ENCODE measurements around the gene CCDC27. TPM values are rescaled to one million over a fixed set of nuclear protein-coding genes. Genes with fewer than 3 reads are reported as not detected.

The CCDC27 gene
- total RNA-seq, 1 donor from 2014 or later: not detected

DNA sequence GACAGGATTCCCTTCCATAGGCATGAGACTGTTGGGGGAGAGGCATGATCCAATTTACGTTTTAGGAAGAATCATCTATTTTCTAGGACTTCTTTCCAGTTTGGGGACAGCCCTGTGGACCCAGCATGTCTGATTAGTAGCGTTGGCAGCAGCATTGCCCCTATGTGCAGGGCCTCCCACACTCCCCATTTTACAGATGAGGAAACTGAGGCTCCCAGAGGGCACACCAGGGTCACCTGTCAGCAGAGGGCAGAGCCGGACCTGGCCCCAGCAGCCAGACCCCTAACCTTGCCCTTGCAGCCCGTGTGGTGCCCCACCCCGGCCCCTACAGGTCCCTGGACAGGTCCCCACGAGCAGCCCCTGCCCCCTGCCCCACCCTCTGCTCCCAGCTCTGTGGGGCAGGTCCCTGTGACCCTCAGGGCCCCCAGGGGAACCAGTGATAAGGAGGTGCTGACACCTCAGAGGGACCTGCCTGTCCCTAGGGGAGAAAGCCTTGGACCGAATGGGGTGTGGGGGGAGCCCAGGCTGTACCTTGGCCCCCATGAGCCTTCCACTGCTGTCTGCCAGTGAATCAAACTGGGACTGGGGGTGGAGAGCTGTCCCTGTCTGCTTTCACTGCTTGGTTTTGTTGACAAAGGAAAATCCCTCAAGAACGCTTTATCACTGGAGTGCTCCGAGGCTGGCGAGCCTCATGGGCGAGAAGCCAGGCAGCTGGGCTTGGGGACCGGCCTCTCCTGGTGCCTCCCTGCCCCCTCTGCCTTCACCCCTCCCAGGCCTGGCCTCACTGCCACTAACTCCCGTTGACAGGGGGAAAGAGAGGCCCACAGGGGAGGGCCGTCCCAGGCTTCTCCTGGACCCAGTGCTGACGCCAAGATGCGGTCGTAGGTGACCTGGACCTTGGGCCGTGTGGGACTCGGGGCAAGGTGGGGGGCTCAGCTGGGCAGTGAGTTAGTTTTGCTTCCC is 39.4 kb upstream of the CCDC27 start:
- TF ChIP-seq, protein P1, sequence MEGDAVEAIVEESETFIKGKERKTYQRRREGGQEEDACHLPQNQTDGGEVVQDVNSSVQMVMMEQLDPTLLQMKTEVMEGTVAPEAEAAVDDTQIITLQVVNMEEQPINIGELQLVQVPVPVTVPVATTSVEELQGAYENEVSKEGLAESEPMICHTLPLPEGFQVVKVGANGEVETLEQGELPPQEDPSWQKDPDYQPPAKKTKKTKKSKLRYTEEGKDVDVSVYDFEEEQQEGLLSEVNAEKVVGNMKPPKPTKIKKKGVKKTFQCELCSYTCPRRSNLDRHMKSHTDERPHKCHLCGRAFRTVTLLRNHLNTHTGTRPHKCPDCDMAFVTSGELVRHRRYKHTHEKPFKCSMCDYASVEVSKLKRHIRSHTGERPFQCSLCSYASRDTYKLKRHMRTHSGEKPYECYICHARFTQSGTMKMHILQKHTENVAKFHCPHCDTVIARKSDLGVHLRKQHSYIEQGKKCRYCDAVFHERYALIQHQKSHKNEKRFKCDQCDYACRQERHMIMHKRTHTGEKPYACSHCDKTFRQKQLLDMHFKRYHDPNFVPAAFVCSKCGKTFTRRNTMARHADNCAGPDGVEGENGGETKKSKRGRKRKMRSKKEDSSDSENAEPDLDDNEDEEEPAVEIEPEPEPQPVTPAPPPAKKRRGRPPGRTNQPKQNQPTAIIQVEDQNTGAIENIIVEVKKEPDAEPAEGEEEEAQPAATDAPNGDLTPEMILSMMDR (conservative IDR thresholded peaks at IDR 0.05; ENCODE audit: low read depth, low read length): no peak
- no peak for DNase-seq (ENCODE audit: low read depth)
- no peak overlapping the region for H3K4me3 ChIP-seq (ENCODE audit: low read depth, low read length)

DNA sequence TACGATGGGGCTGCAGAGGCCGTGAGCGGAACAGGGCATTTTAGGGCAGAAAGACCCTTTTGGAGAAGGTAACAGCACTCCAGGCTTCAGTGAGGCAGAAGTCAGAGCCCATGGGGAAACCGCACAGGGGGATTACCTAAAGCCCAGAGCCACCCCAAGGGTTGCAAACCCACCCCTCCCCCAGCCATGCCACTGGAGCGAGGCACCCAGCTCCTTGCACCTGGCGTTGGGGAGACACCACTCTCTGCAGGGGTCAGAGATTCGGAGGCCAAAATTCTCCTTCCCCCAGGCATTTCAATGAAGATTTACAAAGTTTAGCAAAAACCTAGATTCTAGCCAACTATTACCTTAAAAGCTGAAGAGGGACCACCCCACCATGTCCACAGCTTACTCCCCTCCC is 38.4 kb upstream of the CCDC27 start:
- H3K4me3 ChIP-seq (ENCODE audit: low read depth, low read length): no peak overlapping the region
- TF ChIP-seq, protein P1 (conservative IDR thresholded peaks at IDR 0.05; ENCODE audit: low read depth, low read length): no peak
- no peak for DNase-seq (ENCODE audit: low read depth)

DNA sequence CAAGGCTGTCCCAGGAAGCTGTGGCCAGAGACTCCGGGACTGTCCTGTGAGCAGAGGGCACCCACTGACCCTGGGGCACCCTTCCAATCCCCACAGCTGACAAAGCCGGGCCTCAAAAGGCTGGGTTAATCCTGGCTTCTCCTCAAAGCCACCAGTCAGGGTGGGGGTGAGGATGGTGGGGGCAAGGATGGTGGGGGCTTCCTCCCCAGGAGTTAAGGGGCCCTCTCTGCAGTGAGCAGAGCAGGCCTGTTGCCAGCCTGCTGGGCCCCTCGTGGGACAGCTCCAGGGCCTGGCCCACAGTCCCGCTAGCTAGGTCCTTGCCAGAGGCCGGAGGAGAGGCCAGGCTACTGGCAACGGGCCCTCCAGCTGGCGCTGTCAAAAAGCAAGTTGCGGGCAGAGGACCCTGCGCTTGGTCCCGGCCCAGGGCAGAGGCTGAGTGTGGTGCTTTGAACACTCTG is 37.9 kb upstream of the CCDC27 start:
- TF ChIP-seq, protein P1 (conservative IDR thresholded peaks at IDR 0.05; ENCODE audit: low read depth, low read length): no peak
- DNase-seq (ENCODE audit: low read depth): no peak
- H3K4me3 ChIP-seq (ENCODE audit: low read depth, low read length): no peak overlapping the region

DNA sequence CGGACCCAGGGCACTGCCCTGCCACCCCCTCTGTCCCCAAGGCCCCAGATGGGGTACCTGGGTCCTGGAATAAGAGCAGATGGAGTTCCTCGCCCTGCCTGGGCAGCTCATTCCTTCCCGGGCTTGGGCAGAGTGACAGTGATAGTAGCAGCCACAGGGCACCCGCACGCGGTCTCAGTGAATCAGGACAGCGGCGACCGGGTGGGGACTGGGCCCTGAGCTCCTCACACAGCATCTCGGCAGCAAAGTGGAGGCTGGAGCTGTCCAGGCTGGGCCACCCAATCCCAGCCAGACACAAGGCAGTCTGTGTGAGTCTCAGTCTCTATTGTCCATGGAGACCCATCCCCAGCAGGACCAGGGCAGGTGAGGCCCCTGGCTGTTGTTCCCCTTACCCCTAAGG is 37.4 kb upstream of the CCDC27 start:
- no peak for DNase-seq (ENCODE audit: low read depth)
- no peak overlapping the region for H3K4me3 ChIP-seq (ENCODE audit: low read depth, low read length)
- TF ChIP-seq, protein P1 (conservative IDR thresholded peaks at IDR 0.05; ENCODE audit: low read depth, low read length): no peak

DNA sequence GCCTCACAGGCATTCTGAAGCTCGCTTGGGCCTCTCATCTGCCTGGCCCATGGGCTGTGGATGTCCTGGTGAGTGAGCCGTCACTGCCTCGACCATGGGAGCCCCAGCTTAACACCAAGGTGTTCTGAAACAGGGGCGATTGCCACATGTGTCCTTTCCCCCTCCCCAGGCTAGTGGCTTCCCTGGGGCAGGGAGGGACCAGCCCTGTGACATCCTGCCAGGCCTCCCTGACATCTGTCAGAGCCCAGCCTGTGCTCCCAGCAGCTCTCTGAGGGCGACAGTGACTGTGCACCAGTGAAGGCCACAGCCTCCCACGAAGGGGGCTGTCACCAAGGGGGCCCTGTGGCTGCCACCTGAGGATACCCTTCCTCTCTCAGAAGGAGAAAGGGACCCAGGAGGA is 35.9 kb upstream of the CCDC27 start:
- no peak for DNase-seq (ENCODE audit: low read depth)
- no peak overlapping the region for H3K4me3 ChIP-seq (ENCODE audit: low read depth, low read length)
- TF ChIP-seq, protein P1 (conservative IDR thresholded peaks at IDR 0.05; ENCODE audit: low read depth, low read length): no peak

DNA sequence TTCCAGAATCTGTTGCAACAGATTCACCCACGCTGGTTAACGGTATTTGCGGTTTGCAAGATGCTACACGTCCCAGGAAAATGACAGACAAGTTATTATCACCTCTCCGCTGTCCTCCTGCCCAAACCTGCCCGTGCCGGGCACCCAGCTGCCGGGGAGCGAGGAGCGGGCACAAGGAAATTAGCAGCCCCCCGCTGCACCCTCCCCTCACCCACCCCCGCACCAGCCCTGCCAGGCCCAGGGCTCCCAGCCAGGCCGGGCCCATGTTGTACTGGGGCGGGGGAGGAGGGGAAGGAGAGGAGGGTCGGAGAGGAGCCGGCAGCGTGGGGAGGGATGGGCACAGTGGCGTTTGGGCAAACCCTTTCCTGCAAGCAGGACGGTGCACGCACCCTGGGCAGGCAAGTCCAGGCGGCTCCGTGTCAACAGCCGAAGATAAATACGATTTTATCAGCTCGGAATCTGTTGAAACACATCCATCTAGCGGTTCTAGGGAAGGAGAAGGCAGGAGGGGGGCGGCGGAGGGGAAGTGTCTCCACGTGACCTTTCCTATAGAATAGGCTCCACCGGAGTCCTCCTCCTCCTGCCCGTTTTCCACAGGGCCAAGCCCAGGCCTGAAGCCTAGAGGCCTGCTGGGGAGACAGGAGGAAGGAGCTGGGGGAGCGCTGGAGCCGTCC is 35.1 kb upstream of the CCDC27 start:
- no peak for DNase-seq (ENCODE audit: low read depth)
- H3K4me3 ChIP-seq (ENCODE audit: low read depth, low read length): no peak overlapping the region
- TF ChIP-seq, protein P1 (conservative IDR thresholded peaks at IDR 0.05; ENCODE audit: low read depth, low read length): no peak
